ENCODE measurements around the gene RPS15A.
A peak's percentile ranks its signal among the peaks of the same experiment; 100 is the strongest.

RPS15A gene

GRCh38 chr16:18789850-18790706 lies at the start of gene RPS15A:
TSS of gene RPS15A (minus strand) at chr16:18790334. CDS start at chr16:18789113, 1,221 bp downstream.
- DNase-seq (ENCODE audit: low read depth): peak; percentile 88

GRCh38 chr16:18839555-18839954 lies 49.4 kb upstream of the RPS15A start:
- DNase-seq (ENCODE audit: low read depth): no peak

- DNase-seq (ENCODE audit: low read depth): no peak
These were observed 46.6 kb upstream of the RPS15A start for GRCh38 chr16:18836702-18837101.

GRCh38 chr16:18834864-18835263 lies 44.7 kb upstream of the RPS15A start:
- DNase-seq (ENCODE audit: low read depth): no peak

GRCh38 chr16:18833707-18834505 lies 43.8 kb upstream of the RPS15A start:
- DNase-seq (ENCODE audit: low read depth): no peak

GRCh38 chr16:18832613-18833012 lies 42.5 kb upstream of the RPS15A start:
- DNase-seq (ENCODE audit: low read depth): no peak

GRCh38 chr16:18832006-18832405 lies 41.9 kb upstream of the RPS15A start:
- no peak for DNase-seq (ENCODE audit: low read depth)

GRCh38 chr16:18829251-18829650 lies 39.1 kb upstream of the RPS15A start:
- DNase-seq (ENCODE audit: low read depth): no peak

- DNase-seq (ENCODE audit: low read depth): no peak
These were observed 37.8 kb upstream of the RPS15A start for GRCh38 chr16:18827890-18828289.

GRCh38 chr16:18816286-18816685 lies 26.2 kb upstream of the RPS15A start:
- no peak for DNase-seq (ENCODE audit: low read depth)

GRCh38 chr16:18811925-18812324 lies 21.8 kb upstream of the RPS15A start:
- DNase-seq (ENCODE audit: low read depth): no peak

- no peak for DNase-seq (ENCODE audit: low read depth)
These were observed 19.0 kb upstream of the RPS15A start for GRCh38 chr16:18809165-18809564.

GRCh38 chr16:18805257-18805773 lies 15.2 kb upstream of the RPS15A start:
- no peak for DNase-seq (ENCODE audit: low read depth)

GRCh38 chr16:18804540-18804939 lies 14.4 kb upstream of the RPS15A start:
- DNase-seq (ENCODE audit: low read depth): no peak

GRCh38 chr16:18803569-18804462 lies 13.7 kb upstream of the RPS15A start:
- no peak for DNase-seq (ENCODE audit: low read depth)

- DNase-seq (ENCODE audit: low read depth): no peak
These were observed 12.7 kb upstream of the RPS15A start for GRCh38 chr16:18802767-18803343.

GRCh38 chr16:18801145-18801972 lies 11.2 kb upstream of the RPS15A start, which contains the start of gene ARL6IP1:
TSS of gene ARL6IP1 (minus strand) at chr16:18801549. CDS start at chr16:18801466, 83 bp downstream.
- DNase-seq (ENCODE audit: low read depth): peak; percentile 95

- no peak for DNase-seq (ENCODE audit: low read depth)
These were observed 10.6 kb upstream of the RPS15A start for GRCh38 chr16:18800775-18801144.

- no peak for DNase-seq (ENCODE audit: low read depth)
These were observed 10.2 kb upstream of the RPS15A start for GRCh38 chr16:18800293-18800692.

GRCh38 chr16:18799500-18799899 lies 9.4 kb upstream of the RPS15A start:
- DNase-seq (ENCODE audit: low read depth): no peak
